Activated T-helper 1 cell treated with anti-CD3 and anti-CD28 coated beads, Interleukin-2, amount 50 U/mL, for 16 hours (primary cell): ENCODE results near the gene PTPRF.
"Not testable (repeated sequence)": the region's sequence is repeated elsewhere in the genome, so short reads cannot be mapped to it uniquely, and the experiment has no call there.

Experiments used
- DNase-seq, 2 donors: peaks; one replicate each; pipeline ENCODE4 v3.0.0-alpha.2; 2020; ENCODE audit warnings: low read depth in 1 of 2, low spot score in 1 of 2

The PTPRF gene

DNA sequence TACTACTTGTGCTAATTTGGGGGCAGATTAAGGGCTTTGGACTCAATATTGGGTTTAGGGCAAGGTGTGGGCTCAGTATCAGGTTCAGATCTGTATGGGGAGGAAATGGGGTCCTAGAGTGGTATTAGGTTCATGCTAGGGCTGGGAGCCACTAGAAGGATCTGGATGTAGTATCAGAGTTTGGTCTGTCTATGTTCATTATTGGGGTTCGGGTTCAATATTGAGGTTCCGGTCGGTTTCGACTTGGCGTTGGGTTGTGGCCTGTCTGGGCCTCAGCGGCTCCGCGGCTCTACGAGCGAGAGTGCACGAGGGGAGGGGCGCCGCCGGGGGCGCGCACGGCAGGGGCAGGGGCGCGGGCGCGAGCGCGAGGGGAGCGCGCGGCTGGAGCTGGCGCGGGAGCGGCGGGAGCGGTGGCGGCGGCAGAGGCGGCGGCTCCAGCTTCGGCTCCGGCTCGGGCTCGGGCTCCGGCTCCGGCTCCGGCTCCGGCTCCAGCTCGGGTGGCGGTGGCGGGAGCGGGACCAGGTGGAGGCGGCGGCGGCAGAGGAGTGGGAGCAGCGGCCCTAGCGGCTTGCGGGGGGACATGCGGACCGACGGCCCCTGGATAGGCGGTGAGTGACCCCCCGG lies at the start of gene PTPRF:
Gene PTPRF, plus strand, starts transcription at position 401 of the 624 bp plus-strand sequence. CDS start 14,193 bp downstream, outside the sequence.
- DNase-seq, result no peak

DNA sequence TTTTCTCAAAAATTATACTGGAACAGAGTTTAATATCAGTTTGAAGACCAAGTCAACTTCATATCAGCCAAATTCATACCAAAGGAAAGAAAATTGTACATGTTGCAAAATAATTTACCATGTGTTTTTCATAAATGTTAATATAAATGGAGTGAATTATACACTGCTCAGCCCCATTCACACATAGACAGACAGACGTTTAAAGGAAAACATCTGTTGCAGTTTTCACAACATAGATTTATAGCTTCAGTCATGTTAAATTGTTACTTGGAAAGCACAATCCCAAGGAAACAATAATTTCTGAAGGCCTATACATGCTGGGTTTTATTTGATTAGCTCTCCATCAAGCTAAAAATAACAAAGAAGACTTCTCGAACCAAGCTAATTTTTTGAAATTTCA lies 49.2 kb upstream of the PTPRF start:
- DNase-seq, result no peak

- DNase-seq, result no peak
These were observed 48.5 kb upstream of the PTPRF start for GRCh38 chr1:43482215-43482614.

GRCh38 chr1:43484367-43484766 lies 46.3 kb upstream of the PTPRF start:
- no peak for DNase-seq

DNA sequence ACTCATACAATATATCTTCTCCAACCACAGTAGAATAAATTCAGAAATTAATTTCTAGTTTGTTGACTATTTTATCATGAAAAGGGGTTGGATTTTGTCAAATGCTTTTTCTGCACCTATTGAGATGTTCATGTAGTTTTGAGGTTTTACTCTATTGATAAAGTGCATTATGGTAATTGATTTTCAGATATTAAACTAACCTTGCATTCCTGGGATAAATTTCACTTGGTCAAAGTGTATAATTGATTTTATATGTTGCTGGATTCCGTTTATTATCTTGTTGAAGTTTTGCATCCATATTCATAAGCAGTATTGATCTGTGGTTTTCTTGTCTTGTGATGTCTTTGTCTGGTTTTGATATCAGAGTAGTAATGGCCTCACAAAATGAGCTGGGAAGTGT lies 42.5 kb upstream of the PTPRF start:
- DNase-seq, result no peak

- DNase-seq, result no peak
These were observed 39.6 kb upstream of the PTPRF start for GRCh38 chr1:43491061-43491460.

- DNase-seq, result no peak
These were observed 37.9 kb upstream of the PTPRF start for GRCh38 chr1:43492826-43493225.

GRCh38 chr1:43493661-43494450 lies 36.8 kb upstream of the PTPRF start:
- DNase-seq, result no peak

DNA sequence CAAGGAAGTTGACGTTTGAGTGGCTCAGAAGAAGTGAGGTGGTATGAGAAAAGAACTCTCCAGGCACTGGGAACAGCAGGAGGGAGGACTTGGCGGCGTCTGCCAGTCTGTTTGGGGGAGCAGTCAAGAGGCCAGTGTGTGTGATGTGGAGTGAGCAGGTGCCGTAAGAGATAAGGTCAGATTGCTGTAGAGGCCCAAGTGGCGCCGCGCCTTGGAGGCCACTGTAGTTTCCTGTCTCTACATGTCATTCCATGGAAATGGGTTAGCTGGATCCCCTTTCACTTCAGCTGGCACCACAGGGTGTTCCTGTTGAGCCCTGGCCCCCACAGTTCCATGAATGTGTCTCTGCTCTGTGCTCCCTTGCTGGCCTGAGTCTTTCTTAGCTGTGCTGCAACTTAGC lies 35.5 kb upstream of the PTPRF start:
- no peak for DNase-seq

DNA sequence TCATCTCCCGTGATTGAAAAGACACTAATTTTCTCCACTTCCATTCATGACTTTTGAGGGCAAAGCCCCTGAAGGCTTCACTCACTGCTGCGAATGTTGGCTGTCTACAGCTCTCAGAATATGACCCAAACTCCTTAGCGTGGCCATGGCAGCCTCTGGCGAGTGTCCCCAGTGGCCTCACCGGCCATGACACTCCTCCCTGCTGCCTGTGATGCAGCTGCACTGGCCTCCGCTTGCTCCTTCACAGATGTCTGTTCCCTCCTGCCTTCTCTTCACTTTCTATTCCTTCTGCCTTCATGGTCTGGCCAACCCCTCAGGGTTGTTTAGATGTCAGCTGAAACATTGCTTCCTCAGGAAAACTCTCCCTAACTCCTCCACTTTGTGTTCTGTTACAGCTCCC lies 30.8 kb upstream of the PTPRF start:
- no peak for DNase-seq

DNA sequence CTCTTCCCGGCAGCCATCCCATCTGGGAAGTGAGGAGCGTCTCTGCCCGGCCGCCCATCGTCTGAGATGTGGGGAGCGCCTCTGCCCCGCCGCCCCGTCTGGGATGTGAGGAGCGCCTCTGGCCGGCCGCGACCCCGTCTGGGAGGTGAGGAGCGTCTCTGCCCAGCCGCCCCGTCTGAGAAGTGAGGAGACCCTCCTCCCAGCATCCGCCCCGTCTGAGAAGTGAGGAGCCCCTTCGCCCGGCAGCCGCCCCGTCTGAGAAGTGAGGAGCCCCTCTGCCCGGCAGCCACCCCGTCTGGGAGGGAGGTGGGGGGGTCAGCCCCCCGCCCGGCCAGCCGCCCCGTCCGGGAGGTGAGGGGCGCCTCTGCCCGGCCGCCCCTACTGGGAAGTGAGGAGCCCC lies 28.9 kb upstream of the PTPRF start:
- not testable (repeated sequence) for DNase-seq

DNA sequence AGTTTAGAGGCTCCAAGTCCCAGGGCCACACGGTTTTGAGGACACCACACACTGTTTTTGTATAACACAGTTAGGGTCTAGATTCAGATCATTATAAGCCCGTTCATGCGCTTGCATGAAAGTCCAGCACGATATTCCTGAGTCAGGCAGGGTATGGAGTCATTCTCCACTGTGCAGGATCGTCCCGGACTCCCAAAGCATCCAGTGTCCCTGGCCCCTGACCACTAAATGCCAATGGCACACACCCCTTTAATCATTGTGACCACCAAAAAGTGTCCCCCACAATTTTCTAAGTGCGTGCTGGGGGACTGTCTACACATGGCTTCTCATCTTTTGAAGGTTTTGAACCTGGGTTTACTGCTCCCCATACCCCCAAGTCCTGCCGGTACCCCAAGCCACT lies 27.1 kb upstream of the PTPRF start:
- DNase-seq, result no peak

GRCh38 chr1:43505077-43505780 lies 25.5 kb upstream of the PTPRF start:
- no peak for DNase-seq

GRCh38 chr1:43506233-43506632 lies 24.4 kb upstream of the PTPRF start:
- no peak for DNase-seq

GRCh38 chr1:43507296-43508295 lies 23.1 kb upstream of the PTPRF start:
- no peak for DNase-seq

DNA sequence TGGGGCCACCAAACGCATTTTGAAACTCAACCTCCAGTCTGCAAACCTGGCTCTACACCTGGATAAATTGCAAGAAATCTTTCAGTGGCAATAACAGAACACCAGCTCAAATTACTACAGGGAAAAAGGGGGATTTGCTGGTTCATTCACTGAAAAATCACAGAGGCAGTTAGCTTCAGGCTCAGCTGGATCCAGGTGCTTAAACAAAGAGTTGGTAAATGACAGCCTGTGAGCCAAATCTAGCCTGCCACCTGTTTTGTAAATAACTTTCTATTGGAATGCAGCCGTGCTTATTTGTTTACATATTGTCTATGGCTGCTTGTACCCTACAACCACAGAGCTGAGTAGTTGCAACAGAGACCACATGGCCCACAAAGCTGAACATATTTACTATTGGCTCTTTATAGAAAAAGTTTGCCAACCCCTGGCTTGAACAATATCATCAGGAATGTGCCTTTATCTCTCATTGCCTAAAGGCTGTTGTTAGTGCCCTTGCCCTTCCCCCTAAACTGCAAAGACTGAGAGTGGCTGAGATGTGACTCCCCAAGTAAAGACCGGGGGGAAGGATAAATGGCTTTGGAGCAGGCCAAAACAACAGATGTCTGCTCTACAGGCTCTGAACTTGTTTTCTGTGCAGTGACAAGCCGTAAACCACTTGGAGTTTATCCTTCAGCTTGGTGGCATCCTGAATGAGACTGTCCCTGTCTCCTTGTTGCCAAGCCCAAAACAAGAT lies 21.5 kb upstream of the PTPRF start:
- DNase-seq, result no peak

- no peak for DNase-seq
These were observed 20.8 kb upstream of the PTPRF start for GRCh38 chr1:43509740-43510375.

DNA sequence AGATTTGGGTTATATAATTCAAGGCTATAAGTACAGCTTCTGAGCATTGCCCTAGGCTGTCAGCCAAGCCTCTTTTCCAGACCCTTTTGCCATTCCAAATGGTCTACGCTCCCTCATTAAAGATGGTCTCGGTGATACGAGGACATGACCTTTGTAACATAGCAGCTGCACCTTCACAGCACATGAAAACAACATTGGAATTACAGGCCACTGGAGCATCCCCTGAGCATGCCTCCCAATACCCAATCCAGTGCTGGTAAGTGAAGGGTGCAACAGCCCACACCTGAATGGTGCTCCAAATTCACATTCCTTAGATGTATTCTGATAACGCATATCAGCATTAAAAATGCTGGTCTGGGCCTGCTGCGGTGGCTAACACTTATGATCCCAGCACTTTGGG lies 20.1 kb upstream of the PTPRF start:
- DNase-seq, result no peak

GRCh38 chr1:43511394-43511793 lies 19.3 kb upstream of the PTPRF start:
- DNase-seq, result no peak

- no peak for DNase-seq
These were observed 18.6 kb upstream of the PTPRF start for GRCh38 chr1:43512133-43512532.
